ENCODE measurements around the gene TM6SF1. TPM values are rescaled to one million over a fixed set of nuclear protein-coding genes. Genes with fewer than 3 reads are reported as not detected.
A peak's percentile ranks its signal among the peaks of the same experiment; 100 is the strongest.

TM6SF1 gene
- total RNA-seq, 1 donor from 2014 or later = 5.6 TPM

GRCh38 chr15:83064859-83065258, 42.6 kb upstream of the TM6SF1 start:
- Mint-ChIP-seq H3K36me3 (ENCODE audit: unreplicated experiment) (no peaks in the 10 kb centered on the region), H3K4me3 (ENCODE audit: unreplicated experiment) (peak overlapping the region; percentile 84), H3K27ac (ENCODE audit: unreplicated experiment) (no peak overlapping the region), H3K4me1 (ENCODE audit: unreplicated experiment) (peaks cover 3% of the 10 kb centered on the region), H3K27me3 (ENCODE audit: unreplicated experiment) (no peaks in the 10 kb centered on the region), H3K9me3 (ENCODE audit: unreplicated experiment) (no peaks in the 10 kb centered on the region)
- TF ChIP-seq CTCF (IDR thresholded peaks at IDR 0.05) = no peak
- no peak for DNase-seq (ENCODE audit: extremely low spot score, unreplicated experiment)

GRCh38 chr15:83065431-83065830, 42.0 kb upstream of the TM6SF1 start:
- peak overlapping the region; percentile 84 for H3K4me3 Mint-ChIP-seq (ENCODE audit: unreplicated experiment)
- no peaks in the 10 kb centered on the region for H3K36me3 Mint-ChIP-seq (ENCODE audit: unreplicated experiment)
- TF ChIP-seq CTCF (IDR thresholded peaks at IDR 0.05) = no peak
- H3K27ac Mint-ChIP-seq (ENCODE audit: unreplicated experiment) = peak overlapping the region; percentile 23
- peaks cover 3% of the 10 kb centered on the region for H3K4me1 Mint-ChIP-seq (ENCODE audit: unreplicated experiment)
- H3K9me3 Mint-ChIP-seq (ENCODE audit: unreplicated experiment) = no peaks in the 10 kb centered on the region
- H3K27me3 Mint-ChIP-seq (ENCODE audit: unreplicated experiment) = no peaks in the 10 kb centered on the region
- DNase-seq (ENCODE audit: extremely low spot score, unreplicated experiment) = no peak

GRCh38 chr15:83066034-83066733, 41.3 kb upstream of the TM6SF1 start:
- Mint-ChIP-seq H3K9me3 (ENCODE audit: unreplicated experiment) (no peaks in the 10 kb centered on the region), H3K27me3 (ENCODE audit: unreplicated experiment) (no peaks in the 10 kb centered on the region), H3K4me1 (ENCODE audit: unreplicated experiment) (peaks cover 3% of the 10 kb centered on the region), H3K27ac (ENCODE audit: unreplicated experiment) (peak overlapping the region; percentile 76), H3K4me3 (ENCODE audit: unreplicated experiment) (peak overlapping the region; percentile 84), H3K36me3 (ENCODE audit: unreplicated experiment) (no peaks in the 10 kb centered on the region)
- no peak for DNase-seq (ENCODE audit: extremely low spot score, unreplicated experiment)
- TF ChIP-seq CTCF (IDR thresholded peaks at IDR 0.05) = no peak

GRCh38 chr15:83066734-83067637, 40.5 kb upstream of the TM6SF1 start, which contains the start of gene BTBD1:
TSS of gene BTBD1 (minus strand) at chr15:83067252. CDS start at chr15:83067151, 101 bp downstream.
- Mint-ChIP-seq H3K9me3 (ENCODE audit: unreplicated experiment) (no peaks in the 10 kb centered on the region), H3K36me3 (ENCODE audit: unreplicated experiment) (no peaks in the 10 kb centered on the region), H3K27me3 (ENCODE audit: unreplicated experiment) (no peaks in the 10 kb centered on the region), H3K27ac (ENCODE audit: unreplicated experiment) (peak within 1 kb of the TSS; percentile 76), H3K4me1 (ENCODE audit: unreplicated experiment) (peaks cover 3% of the 10 kb centered on the region), H3K4me3 (ENCODE audit: unreplicated experiment) (peak within 1 kb of the TSS; percentile 84)
- DNase-seq (ENCODE audit: extremely low spot score, unreplicated experiment) = peak; percentile 96
- TF ChIP-seq CTCF (IDR thresholded peaks at IDR 0.05) = no peak

GRCh38 chr15:83067638-83067962, 39.8 kb upstream of the TM6SF1 start:
- no peak for DNase-seq (ENCODE audit: extremely low spot score, unreplicated experiment)
- Mint-ChIP-seq H3K4me1 (ENCODE audit: unreplicated experiment) (peaks cover 3% of the 10 kb centered on the region), H3K27me3 (ENCODE audit: unreplicated experiment) (no peaks in the 10 kb centered on the region), H3K27ac (ENCODE audit: unreplicated experiment) (peak overlapping the region; percentile 63), H3K36me3 (ENCODE audit: unreplicated experiment) (no peaks in the 10 kb centered on the region), H3K4me3 (ENCODE audit: unreplicated experiment) (peak overlapping the region; percentile 60), H3K9me3 (ENCODE audit: unreplicated experiment) (no peaks in the 10 kb centered on the region)
- no peak for TF ChIP-seq CTCF (IDR thresholded peaks at IDR 0.05)
